Measurements from ENCODE around the gene ASB10.

ASB10 gene

DNA sequence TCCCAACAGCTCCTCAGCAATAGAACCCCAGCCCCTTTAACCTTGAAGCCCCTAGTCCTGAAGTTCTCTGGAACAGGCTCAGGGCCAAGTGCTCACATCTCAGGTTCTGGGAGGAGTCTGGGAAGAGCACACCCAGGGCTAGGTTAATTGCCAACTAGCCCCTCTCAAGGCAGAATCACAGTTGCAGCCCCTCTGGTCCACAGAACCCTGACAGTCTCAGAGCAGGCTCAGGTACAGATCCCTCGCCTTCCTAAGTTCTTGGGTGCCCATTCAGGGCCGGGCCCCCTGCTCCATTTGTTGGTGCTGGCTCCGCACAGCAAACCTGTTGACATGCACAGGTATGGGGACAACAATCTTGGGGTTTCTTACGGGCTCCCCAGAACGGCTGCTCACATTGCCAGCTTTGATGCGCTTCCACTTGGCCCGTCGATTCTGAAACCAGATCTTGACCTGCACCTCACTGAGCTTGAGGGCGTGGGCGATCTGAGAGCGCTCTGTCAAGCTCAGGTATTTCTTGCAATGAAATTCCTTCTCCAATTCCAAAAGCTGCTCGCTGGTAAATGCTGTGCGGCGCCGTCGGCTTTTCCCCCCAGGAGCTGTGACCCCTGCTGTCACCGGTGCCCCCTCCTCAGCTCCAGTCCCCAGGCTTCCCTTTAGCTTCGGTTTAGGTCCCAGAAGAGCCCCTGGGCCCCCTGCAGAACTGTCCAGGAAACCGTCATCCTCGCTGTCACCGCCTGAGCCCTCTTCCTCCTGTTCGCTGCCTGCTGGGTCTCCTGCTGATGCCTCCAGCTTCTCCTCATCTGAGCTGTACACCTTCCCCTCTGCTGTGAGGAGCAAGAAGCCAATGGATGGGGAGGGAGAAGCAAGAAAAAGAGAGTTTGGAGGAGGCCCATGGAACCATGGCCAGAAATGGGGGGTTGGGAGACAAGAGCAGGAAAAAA lies 38.5 kb downstream of the ASB10 start:
- no peak overlapping the region for H3K4me3 ChIP-seq (ENCODE audit: low read depth, low read length)
- TF ChIP-seq, protein P1, sequence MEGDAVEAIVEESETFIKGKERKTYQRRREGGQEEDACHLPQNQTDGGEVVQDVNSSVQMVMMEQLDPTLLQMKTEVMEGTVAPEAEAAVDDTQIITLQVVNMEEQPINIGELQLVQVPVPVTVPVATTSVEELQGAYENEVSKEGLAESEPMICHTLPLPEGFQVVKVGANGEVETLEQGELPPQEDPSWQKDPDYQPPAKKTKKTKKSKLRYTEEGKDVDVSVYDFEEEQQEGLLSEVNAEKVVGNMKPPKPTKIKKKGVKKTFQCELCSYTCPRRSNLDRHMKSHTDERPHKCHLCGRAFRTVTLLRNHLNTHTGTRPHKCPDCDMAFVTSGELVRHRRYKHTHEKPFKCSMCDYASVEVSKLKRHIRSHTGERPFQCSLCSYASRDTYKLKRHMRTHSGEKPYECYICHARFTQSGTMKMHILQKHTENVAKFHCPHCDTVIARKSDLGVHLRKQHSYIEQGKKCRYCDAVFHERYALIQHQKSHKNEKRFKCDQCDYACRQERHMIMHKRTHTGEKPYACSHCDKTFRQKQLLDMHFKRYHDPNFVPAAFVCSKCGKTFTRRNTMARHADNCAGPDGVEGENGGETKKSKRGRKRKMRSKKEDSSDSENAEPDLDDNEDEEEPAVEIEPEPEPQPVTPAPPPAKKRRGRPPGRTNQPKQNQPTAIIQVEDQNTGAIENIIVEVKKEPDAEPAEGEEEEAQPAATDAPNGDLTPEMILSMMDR (IDR thresholded peaks at IDR 0.05; ENCODE audit: borderline replicate concordance, insufficient read depth, low read depth, low read length): no peak

DNA sequence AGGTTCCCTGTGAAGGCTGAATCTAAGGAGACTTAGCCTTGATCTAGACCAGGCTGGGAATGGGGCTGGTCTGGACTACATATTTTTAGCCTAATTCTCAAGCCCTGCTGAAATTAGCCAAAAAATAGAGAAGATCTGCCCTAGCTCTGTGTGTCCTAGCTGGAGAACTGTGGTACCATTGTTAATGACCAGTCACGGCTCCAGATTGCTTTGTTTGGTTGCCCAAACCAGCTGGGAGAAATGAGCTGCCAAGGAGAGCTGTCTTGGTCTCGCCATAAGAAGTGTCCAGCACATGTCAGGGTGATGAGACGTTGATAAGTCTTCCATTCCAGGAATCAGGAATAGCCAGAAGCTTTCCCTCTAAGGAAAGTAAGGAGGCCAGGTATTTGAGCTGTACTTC lies 40.3 kb downstream of the ASB10 start:
- TF ChIP-seq, protein P1 (IDR thresholded peaks at IDR 0.05; ENCODE audit: borderline replicate concordance, insufficient read depth, low read depth, low read length): no peak
- H3K4me3 ChIP-seq (ENCODE audit: low read depth, low read length): no peak overlapping the region

DNA sequence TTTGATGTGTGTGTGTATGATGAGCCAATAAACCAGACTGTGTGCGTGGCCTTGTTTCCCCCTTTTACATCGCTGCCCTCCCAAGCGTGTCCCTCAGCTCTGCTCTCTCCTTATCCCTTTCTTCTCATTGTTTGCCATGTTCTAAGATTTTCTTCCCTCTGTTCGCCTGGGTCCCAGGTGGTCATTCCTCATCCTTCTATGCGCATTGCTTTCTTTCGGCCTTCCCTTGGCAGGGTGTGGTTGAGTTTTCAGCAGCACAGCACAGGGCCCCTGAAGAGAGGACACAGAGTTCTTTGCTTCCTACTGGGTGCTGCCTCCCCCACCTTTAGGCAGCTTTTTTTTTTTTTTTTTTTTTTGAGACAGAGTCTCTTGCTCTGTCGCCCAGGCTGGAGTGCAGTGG lies 42.7 kb downstream of the ASB10 start:
- H3K4me3 ChIP-seq (ENCODE audit: low read depth, low read length): no peak overlapping the region
- TF ChIP-seq, protein P1 (IDR thresholded peaks at IDR 0.05; ENCODE audit: borderline replicate concordance, insufficient read depth, low read depth, low read length): no peak

DNA sequence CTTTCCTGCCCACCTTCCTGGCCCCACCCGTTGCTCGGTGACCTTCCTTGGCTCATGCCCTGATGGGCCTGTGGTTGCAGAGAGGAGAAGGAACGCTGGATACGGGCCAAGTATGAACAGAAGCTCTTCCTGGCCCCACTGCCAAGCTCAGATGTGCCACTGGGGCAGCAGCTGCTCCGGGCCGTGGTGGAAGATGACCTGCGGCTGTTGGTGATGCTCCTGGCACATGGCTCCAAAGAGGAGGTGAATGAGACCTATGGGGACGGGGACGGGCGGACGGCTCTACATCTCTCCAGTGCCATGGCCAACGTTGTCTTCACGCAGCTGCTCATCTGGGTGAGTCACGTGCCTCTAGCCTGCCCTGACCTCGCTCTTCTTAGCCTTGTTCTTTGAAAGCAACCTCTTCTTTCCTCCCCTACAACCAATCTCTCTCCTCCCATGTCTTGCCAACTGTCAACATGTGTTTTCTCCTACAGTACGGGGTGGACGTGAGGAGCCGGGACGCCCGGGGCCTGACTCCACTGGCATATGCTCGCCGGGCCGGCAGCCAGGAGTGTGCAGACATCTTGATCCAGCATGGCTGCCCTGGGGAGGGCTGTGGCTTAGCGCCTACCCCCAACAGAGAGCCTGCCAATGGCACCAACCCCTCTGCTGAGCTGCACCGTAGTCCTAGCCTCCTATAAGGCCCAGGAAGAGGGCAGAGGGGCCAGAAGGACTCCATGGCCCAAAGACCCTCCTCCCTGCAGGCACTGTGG lies 43.6 kb downstream of the ASB10 start:
- H3K4me3 ChIP-seq (ENCODE audit: low read depth, low read length): no peak overlapping the region
- TF ChIP-seq, protein P1 (IDR thresholded peaks at IDR 0.05; ENCODE audit: borderline replicate concordance, insufficient read depth, low read depth, low read length): no peak

DNA sequence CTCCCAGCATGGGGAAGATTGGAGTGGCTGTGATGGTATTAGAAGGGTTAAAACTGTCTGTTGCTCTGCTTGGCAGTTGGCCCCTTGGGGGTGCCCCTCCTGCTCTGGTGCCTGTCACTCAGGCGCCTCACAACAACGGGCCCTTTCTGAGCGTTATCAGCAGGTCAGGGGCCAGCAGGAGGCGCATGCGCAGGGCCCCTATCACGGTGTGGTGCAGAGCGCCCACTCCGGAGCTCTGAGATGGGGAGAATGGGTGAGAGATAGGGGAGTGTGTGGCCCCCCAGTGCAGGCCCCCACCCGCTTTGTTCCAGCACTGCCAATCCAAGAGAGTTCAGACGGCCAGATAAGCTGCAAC lies 44.4 kb downstream of the ASB10 start:
- H3K4me3 ChIP-seq (ENCODE audit: low read depth, low read length): no peak overlapping the region
- TF ChIP-seq, protein P1 (IDR thresholded peaks at IDR 0.05; ENCODE audit: borderline replicate concordance, insufficient read depth, low read depth, low read length): no peak

DNA sequence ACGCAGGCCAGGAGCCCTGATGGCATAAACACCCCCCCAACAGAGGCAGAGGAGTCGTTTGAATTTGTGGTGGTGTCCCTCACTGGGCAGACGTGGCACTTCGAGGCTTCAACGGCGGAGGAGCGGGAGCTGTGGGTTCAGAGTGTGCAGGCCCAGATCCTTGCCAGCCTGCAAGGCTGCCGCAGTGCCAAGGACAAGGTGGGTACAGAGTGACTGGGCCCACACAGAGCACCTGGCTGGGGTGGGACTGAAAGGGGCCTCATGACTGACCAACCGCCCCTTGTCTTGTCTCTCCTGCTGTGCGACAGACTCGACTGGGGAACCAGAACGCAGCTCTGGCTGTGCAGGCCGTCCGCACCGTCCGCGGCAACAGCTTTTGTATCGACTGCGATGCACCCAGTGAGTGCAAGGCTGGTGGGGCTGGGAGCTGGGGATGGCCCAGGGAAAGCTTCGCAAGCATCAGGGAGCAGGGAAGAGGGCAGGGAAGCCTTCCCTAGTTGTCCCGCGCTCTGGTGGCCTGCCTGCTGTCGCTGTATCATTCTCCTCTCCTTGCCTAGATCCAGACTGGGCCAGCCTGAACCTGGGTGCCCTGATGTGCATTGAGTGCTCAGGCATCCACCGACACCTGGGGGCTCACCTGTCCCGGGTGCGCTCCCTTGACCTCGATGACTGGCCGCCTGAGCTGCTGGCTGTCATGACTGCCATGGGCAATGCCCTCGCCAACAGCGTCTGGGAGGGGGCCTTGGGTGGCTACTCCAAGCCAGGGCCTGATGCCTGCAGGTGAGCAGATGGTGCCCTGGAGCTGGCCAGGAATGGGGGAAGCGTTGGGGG lies 45.0 kb downstream of the ASB10 start:
- H3K4me3 ChIP-seq (ENCODE audit: low read depth, low read length): no peak overlapping the region
- TF ChIP-seq, protein P1 (IDR thresholded peaks at IDR 0.05; ENCODE audit: borderline replicate concordance, insufficient read depth, low read depth, low read length): no peak

All from GM12875 (cell line).